HG02973 (cell line): ENCODE results near the gene AGO3.
"Not testable (repeated sequence)": the region's sequence is repeated elsewhere in the genome, so short reads cannot be mapped to it uniquely, and the experiment has no call there.

ENCODE experiments used
- ATAC-seq: cut with Tn5 transposase; IDR thresholded peaks from one replicate; pipeline ENCODE4 v1.9.1; 2021; ENCODE audit warnings: moderate library complexity; ENCODE audit not compliant: unreplicated experiment

AGO3 gene

GRCh38 chr1:35930593-35931445 lies at the start of gene AGO3:
Gene AGO3 (plus strand): TSS chr1:35931105. CDS start chr1:35931427, 322 bp downstream.
- peak; percentile 82 for ATAC-seq

GRCh38 chr1:35881850-35882273 lies 49.0 kb upstream of the AGO3 start:
- ATAC-seq = no peak

- no peak for ATAC-seq
Observed at GRCh38 chr1:35882586-35882944, 48.3 kb upstream of the AGO3 start.

GRCh38 chr1:35882945-35883634 lies 47.8 kb upstream of the AGO3 start, which contains the start of gene AGO1:
Gene AGO1 (plus strand): TSS chr1:35883209. CDS start chr1:35883422, 213 bp downstream.
- peak; percentile 86 for ATAC-seq

- no peak for ATAC-seq
Observed at GRCh38 chr1:35883635-35884101, 47.2 kb upstream of the AGO3 start.

GRCh38 chr1:35884934-35885333 lies 46.0 kb upstream of the AGO3 start:
- no peak for ATAC-seq

GRCh38 chr1:35885961-35886558 lies 44.8 kb upstream of the AGO3 start:
- no peak for ATAC-seq

GRCh38 chr1:35886577-35887431 lies 44.1 kb upstream of the AGO3 start:
- no peak for ATAC-seq

- ATAC-seq = no peak
Observed at GRCh38 chr1:35887508-35887907, 43.4 kb upstream of the AGO3 start.

GRCh38 chr1:35888255-35888654 lies 42.6 kb upstream of the AGO3 start:
- no peak for ATAC-seq

- not testable (repeated sequence) for ATAC-seq
Observed at GRCh38 chr1:35888981-35889380, 41.9 kb upstream of the AGO3 start.

- ATAC-seq = no peak
Observed at GRCh38 chr1:35893051-35893879, 37.6 kb upstream of the AGO3 start.

- ATAC-seq = no peak
Observed at GRCh38 chr1:35894183-35894582, 36.7 kb upstream of the AGO3 start.

- no peak for ATAC-seq
Observed at GRCh38 chr1:35894656-35895055, 36.2 kb upstream of the AGO3 start.

GRCh38 chr1:35899941-35900340 lies 31.0 kb upstream of the AGO3 start:
- no peak for ATAC-seq

- no peak for ATAC-seq
Observed at GRCh38 chr1:35901235-35901634, 29.7 kb upstream of the AGO3 start.

GRCh38 chr1:35902671-35903070 lies 28.2 kb upstream of the AGO3 start:
- ATAC-seq = no peak

- no peak for ATAC-seq
Observed at GRCh38 chr1:35914717-35915116, 16.2 kb upstream of the AGO3 start.

GRCh38 chr1:35915693-35916092 lies 15.2 kb upstream of the AGO3 start:
- no peak for ATAC-seq

- no peak for ATAC-seq
Observed at GRCh38 chr1:35923791-35924221, 7.1 kb upstream of the AGO3 start.
